Activated naive CD4-positive, alpha-beta T cell treated with anti-CD3 and anti-CD28 coated beads, Interleukin-2, amount 50 U/mL, for 24 hours (primary cell): ENCODE measurements around the gene SSH2.
A peak's percentile ranks its signal among the peaks of the same experiment; 100 is the strongest.

ENCODE experiments used
- H3K27ac Mint-ChIP-seq: one replicate; pipeline ENCODE4 v1.8.0; 2021; ENCODE audit warnings: mild to moderate bottlenecking, mixed read lengths
- H3K27me3 Mint-ChIP-seq: one replicate; pipeline ENCODE4 v1.8.0; 2021; ENCODE audit warnings: mixed read lengths
- H3K36me3 Mint-ChIP-seq: one replicate; pipeline ENCODE4 v1.8.0; 2021; ENCODE audit warnings: mixed read lengths
- H3K4me1 Mint-ChIP-seq: one replicate; pipeline ENCODE4 v1.8.0; 2021; ENCODE audit warnings: mixed read lengths
- H3K4me3 Mint-ChIP-seq: one replicate; pipeline ENCODE4 v1.8.0; 2021; ENCODE audit warnings: mild to moderate bottlenecking, mixed read lengths
- H3K9me3 Mint-ChIP-seq: one replicate; pipeline ENCODE4 v1.8.0; 2021; ENCODE audit warnings: mixed read lengths

The SSH2 gene

GRCh38 chr17:29597361-29598172, 332.5 kb downstream of the SSH2 start:
- H3K27me3 Mint-ChIP-seq: no peaks in the 10 kb centered on the region
- H3K9me3 Mint-ChIP-seq: no peaks in the 10 kb centered on the region
- no peak overlapping the region for H3K4me3 Mint-ChIP-seq
- H3K4me1 Mint-ChIP-seq: peaks cover 11% of the 10 kb centered on the region
- H3K36me3 Mint-ChIP-seq: no peaks in the 10 kb centered on the region
- peak overlapping the region; percentile 35 for H3K27ac Mint-ChIP-seq

DNA sequence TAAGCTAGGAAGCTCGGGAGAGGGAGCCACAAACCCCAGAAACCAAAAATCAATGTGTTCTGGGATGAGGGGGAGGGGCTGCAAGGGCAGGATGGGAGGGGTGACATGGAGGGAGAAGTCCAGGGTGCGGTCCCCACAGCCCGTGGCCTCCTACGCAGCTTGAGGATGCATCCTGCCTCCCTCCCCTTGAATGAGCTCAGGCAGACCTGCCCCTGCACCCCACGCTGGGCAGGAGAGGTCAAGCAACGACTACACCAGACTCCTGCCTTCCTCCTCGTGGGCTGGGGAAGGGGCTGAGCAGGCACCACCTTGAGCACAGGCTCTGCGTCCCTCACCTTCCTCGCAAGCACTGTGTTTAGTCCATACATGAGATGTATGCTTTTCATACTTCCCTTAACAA, 333.2 kb downstream of the SSH2 start:
- no peak overlapping the region for H3K4me3 Mint-ChIP-seq
- peaks cover 19% of the 10 kb centered on the region for H3K4me1 Mint-ChIP-seq
- H3K36me3 Mint-ChIP-seq: no peaks in the 10 kb centered on the region
- no peaks in the 10 kb centered on the region for H3K9me3 Mint-ChIP-seq
- no peak overlapping the region for H3K27ac Mint-ChIP-seq
- no peaks in the 10 kb centered on the region for H3K27me3 Mint-ChIP-seq

DNA sequence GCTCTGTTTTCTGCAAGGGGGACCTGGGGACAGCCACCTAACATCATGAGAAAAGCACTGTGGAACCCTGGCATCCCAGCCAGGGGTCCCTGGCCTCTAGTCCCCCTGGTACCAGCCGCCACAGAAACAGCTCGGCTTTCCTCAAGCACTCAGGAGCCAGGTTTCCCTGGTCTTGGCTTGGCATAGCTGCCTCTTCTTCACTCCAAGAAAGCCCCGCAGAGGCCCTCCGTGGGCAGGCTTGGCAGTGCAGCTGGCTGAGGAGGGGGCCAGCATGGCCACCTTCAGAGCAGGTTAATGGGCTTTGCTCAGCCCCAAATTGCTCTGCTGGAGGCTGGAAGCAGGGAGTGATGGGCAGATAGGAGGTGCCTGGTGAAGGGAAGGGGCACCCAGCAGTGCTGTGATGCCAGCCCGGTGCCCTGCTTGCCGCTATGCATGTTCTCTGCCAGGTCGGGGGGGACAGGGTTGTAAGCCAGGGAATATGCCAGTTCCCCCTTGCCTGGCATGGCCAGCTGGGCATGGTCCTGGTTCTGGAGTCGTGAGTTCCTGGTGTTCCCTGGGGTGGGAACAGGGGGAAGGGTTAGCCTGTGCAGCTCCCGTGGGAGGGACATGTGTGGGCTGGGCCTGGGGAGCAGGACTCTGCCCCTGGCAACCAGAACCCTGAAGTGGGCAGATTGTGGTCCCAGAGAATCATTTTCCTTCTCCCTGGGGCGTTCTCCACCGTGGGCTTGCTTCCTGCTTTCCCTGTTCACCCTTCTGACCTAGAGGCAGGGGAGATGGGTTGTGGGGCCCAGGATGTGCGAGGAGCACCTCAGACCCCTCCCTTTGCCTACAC, 333.9 kb downstream of the SSH2 start:
- no peak overlapping the region for H3K27ac Mint-ChIP-seq
- H3K27me3 Mint-ChIP-seq: no peaks in the 10 kb centered on the region
- H3K4me3 Mint-ChIP-seq: no peak overlapping the region
- H3K36me3 Mint-ChIP-seq: no peaks in the 10 kb centered on the region
- H3K9me3 Mint-ChIP-seq: no peaks in the 10 kb centered on the region
- peaks cover 25% of the 10 kb centered on the region for H3K4me1 Mint-ChIP-seq

- H3K36me3 Mint-ChIP-seq: no peaks in the 10 kb centered on the region
- H3K27me3 Mint-ChIP-seq: no peaks in the 10 kb centered on the region
- H3K9me3 Mint-ChIP-seq: no peaks in the 10 kb centered on the region
- H3K4me3 Mint-ChIP-seq: peak overlapping the region; percentile 79
- no peak overlapping the region for H3K27ac Mint-ChIP-seq
- H3K4me1 Mint-ChIP-seq: peaks cover 34% of the 10 kb centered on the region
Observed at GRCh38 chr17:29595107-29595942, 334.7 kb downstream of the SSH2 start.

- Mint-ChIP-seq H3K36me3 (no peaks in the 10 kb centered on the region), H3K27me3 (no peaks in the 10 kb centered on the region), H3K27ac (no peak overlapping the region), H3K4me1 (peaks cover 39% of the 10 kb centered on the region), H3K4me3 (peak overlapping the region; percentile 79), H3K9me3 (no peaks in the 10 kb centered on the region)
Observed at GRCh38 chr17:29594519-29595090, 335.4 kb downstream of the SSH2 start.

GRCh38 chr17:29593591-29594518, 336.2 kb downstream of the SSH2 start:
- Mint-ChIP-seq H3K36me3 (no peaks in the 10 kb centered on the region), H3K4me1 (peaks cover 39% of the 10 kb centered on the region), H3K9me3 (no peaks in the 10 kb centered on the region), H3K4me3 (peak overlapping the region; percentile 79), H3K27me3 (no peaks in the 10 kb centered on the region), H3K27ac (no peak overlapping the region)

- no peaks in the 10 kb centered on the region for H3K9me3 Mint-ChIP-seq
- no peaks in the 10 kb centered on the region for H3K36me3 Mint-ChIP-seq
- H3K27ac Mint-ChIP-seq: peak within 1 kb of the TSS; percentile 41
- H3K4me3 Mint-ChIP-seq: peak within 1 kb of the TSS; percentile 80
- H3K27me3 Mint-ChIP-seq: no peaks in the 10 kb centered on the region
- H3K4me1 Mint-ChIP-seq: peaks cover 42% of the 10 kb centered on the region
Observed at GRCh38 chr17:29592850-29593551, 337.0 kb downstream of the SSH2 start, which contains the start of gene ANKRD13B. ANKRD13B (plus strand) TSS chr17:29593132; CDS start chr17:29593622, 490 bp downstream.

- Mint-ChIP-seq H3K27ac (peak overlapping the region; percentile 41), H3K4me3 (peak overlapping the region; percentile 80), H3K4me1 (peaks cover 53% of the 10 kb centered on the region), H3K27me3 (no peaks in the 10 kb centered on the region), H3K36me3 (no peaks in the 10 kb centered on the region), H3K9me3 (no peaks in the 10 kb centered on the region)
Observed at GRCh38 chr17:29591737-29592608, 338.1 kb downstream of the SSH2 start.

DNA sequence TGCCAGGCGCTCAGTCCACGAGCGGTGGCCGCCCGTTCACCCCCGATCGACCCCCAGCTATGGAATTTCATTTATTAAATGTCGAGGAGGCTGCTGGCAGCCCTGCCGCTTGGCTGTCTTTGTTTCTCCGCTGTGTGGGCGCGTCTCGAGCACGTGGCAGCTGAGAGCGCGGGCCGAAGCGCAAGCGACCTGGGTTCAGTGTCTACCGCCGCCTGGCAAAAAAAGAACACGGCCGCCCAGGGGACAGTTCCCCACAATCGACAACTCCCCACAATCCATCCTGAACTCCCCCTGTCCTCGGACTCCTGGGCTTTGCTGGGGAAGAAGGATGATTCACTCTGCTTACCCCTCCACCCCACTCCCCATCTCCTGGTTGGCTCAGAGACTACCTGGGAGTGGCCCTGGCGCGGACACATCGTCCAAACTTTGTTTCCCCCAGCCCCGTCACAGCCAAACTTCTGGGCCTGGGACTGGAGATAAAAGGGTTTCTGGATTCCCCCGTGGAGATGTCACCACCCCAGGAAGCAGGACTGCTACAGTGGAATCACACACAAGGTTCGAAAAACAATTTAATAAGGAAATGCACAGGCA, 338.8 kb downstream of the SSH2 start:
- peaks cover 60% of the 10 kb centered on the region for H3K4me1 Mint-ChIP-seq
- H3K27me3 Mint-ChIP-seq: no peaks in the 10 kb centered on the region
- peak overlapping the region; percentile 35 for H3K27ac Mint-ChIP-seq
- H3K9me3 Mint-ChIP-seq: no peaks in the 10 kb centered on the region
- H3K36me3 Mint-ChIP-seq: no peaks in the 10 kb centered on the region
- peak overlapping the region; percentile 80 for H3K4me3 Mint-ChIP-seq

DNA sequence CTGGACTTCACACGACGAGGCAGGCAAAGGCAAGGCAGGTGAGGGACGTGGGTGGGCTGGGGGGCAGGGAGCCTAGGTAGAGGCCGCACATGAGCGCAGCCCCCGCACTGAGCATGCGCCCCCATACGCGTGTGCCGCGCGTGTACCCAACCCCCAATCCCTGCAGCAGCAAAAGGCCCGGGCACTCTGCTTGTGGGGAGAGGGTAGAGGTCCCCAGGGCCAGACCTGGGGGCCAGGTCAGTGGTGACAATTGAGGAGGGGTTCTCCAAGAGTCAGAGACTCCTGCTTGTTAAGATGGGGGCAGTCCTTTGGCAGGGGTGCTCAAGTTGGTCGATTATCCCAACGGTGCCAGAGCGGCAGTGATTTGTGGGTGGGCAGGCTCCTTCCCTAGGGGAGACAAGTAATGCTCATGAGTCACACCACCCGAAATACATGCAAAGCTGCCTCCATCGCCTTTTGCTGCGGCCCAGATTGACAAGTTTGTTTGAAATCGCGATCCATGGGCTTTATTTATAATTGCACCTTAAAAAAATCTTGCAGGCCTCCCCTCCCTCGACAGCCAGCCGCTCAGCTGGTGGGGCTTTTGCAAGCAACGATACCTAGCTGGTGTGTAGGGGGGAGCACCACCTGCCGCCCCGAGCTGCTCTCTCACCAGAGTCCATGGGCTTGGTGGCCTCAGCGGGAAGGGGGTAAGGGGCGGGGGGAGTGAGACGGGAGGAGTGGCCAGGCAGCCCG, 339.4 kb downstream of the SSH2 start:
- H3K27ac Mint-ChIP-seq: peak overlapping the region; percentile 35
- H3K4me1 Mint-ChIP-seq: peaks cover 65% of the 10 kb centered on the region
- peak overlapping the region; percentile 80 for H3K4me3 Mint-ChIP-seq
- H3K36me3 Mint-ChIP-seq: no peaks in the 10 kb centered on the region
- H3K9me3 Mint-ChIP-seq: no peaks in the 10 kb centered on the region
- H3K27me3 Mint-ChIP-seq: no peaks in the 10 kb centered on the region

- Mint-ChIP-seq H3K27me3 (no peaks in the 10 kb centered on the region), H3K36me3 (no peaks in the 10 kb centered on the region), H3K4me3 (peak within 1 kb of the TSS; percentile 96), H3K27ac (peak within 1 kb of the TSS; percentile 86), H3K4me1 (peaks cover 72% of the 10 kb centered on the region), H3K9me3 (no peaks in the 10 kb centered on the region)
Observed at GRCh38 chr17:29589524-29590410, 340.3 kb downstream of the SSH2 start, which contains the start of gene GIT1. GIT1 (minus strand) TSS chr17:29589648; CDS start chr17:29589378, 270 bp downstream.
